ENCODE results near the gene ANKS3. TPM values are rescaled to one million over a fixed set of nuclear protein-coding genes. Genes with fewer than 3 reads are reported as not detected.

Gene ANKS3
- total RNA-seq, 1 donor from 2014 or later, result 16.8 TPM

DNA sequence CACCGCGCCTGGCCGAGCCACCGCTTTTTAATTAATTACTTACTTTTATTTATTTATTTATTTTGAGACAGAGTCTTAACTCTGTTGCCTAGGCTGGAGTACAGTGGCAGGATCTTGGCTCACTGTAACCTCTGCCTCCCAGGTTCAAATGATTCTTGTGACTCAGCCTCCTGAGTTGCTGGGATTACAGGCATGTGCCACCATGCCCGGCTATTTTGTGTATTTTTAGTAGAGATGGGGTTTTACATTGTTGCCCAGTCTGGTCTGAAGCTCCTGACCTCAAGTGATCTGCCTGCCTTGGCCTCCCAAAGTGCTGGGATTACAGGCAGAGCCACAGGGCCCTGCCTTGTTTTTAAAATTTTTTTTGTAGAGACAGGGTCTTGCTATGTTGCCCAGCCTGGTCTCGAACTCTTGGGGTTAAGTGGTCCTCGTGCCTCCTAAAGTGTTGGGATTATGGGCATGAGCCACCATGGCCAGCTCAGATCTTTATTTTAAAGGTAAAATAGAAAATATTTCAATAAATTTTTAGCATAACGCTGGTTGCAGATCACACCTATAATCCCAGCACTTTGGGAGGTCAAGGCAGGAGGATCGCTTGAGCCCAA lies 59.0 kb downstream of the ANKS3 start:
- peak; percentile 74 for DNase-seq (ENCODE audit: low read depth)
- H3K36me3 ChIP-seq (ENCODE audit: control insufficient read depth, insufficient read depth, low read length), result peaks cover 24% of the 10 kb centered on the region
- TF ChIP-seq, protein P1, sequence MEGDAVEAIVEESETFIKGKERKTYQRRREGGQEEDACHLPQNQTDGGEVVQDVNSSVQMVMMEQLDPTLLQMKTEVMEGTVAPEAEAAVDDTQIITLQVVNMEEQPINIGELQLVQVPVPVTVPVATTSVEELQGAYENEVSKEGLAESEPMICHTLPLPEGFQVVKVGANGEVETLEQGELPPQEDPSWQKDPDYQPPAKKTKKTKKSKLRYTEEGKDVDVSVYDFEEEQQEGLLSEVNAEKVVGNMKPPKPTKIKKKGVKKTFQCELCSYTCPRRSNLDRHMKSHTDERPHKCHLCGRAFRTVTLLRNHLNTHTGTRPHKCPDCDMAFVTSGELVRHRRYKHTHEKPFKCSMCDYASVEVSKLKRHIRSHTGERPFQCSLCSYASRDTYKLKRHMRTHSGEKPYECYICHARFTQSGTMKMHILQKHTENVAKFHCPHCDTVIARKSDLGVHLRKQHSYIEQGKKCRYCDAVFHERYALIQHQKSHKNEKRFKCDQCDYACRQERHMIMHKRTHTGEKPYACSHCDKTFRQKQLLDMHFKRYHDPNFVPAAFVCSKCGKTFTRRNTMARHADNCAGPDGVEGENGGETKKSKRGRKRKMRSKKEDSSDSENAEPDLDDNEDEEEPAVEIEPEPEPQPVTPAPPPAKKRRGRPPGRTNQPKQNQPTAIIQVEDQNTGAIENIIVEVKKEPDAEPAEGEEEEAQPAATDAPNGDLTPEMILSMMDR (IDR thresholded peaks at IDR 0.05; ENCODE audit: insufficient read depth, low read length, severe bottlenecking), result no peak
- H3K4me3 ChIP-seq (ENCODE audit: low read depth, low read length), result no peak overlapping the region
- H3K27me3 ChIP-seq (ENCODE audit: control insufficient read depth, insufficient read depth, low read length), result no peaks in the 10 kb centered on the region
- no peak for FAIRE-seq

DNA sequence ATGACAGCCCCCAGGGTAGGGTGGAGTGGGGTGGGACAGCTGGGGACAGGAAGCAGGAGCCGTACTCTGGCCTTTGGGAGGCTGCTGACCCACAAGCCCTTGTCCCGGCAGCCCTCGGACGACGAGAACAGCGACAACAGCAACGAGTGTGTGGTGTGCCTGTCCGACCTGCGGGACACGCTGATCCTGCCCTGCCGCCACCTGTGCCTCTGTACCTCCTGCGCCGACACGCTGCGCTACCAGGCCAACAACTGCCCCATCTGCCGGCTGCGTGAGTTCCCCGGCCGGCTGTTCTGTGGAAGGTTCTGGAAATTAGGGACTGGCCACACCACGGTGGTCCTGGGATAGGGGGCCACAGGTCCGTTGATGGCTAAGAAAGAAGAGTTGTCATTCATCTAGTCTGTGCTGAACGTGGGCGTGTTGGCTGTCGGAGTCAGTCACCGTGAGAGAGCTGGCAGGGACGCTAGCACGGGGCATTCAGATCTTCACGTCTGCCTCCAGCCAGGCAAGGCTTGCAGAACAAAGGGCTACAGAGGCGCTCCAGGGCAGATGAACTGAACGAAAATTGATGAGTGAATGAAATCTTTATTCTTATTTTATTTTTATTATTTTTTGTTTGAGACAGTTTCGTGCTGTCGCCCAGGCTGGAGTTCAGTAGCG lies 60.6 kb downstream of the ANKS3 start:
- no peak for FAIRE-seq
- no peaks in the 10 kb centered on the region for H3K27me3 ChIP-seq (ENCODE audit: control insufficient read depth, insufficient read depth, low read length)
- TF ChIP-seq, protein P1 (IDR thresholded peaks at IDR 0.05; ENCODE audit: insufficient read depth, low read length, severe bottlenecking), result no peak

DNA sequence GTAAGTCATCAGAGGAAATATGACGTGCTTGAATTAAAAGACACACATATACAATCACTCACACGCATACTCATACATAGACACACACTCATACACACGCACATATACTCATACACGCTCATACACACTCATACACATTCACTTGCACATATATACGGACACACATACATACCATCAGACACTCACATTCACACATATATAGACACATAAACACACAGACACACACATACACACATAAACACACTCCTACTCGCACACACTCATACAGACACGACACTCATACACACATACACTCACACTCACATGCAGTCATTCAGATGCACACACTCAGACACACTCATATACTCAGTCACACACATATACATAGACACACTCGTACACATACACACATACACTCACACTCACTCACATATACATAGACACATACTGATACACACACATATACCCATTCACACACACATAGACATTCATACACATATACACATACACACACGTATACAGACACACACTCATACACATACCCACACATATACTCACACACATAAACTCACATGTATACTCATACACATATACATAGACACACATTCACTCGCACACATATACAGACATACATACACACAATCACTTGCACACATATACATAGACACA lies 65.6 kb downstream of the ANKS3 start:
- TF ChIP-seq, protein P1 (IDR thresholded peaks at IDR 0.05; ENCODE audit: insufficient read depth, low read length, severe bottlenecking), result no peak
- no peak overlapping the region for H3K4me3 ChIP-seq (ENCODE audit: low read depth, low read length)
- H3K27me3 ChIP-seq (ENCODE audit: control insufficient read depth, insufficient read depth, low read length), result no peaks in the 10 kb centered on the region
- H3K36me3 ChIP-seq (ENCODE audit: control insufficient read depth, insufficient read depth, low read length), result peaks cover 32% of the 10 kb centered on the region
- no peak for DNase-seq (ENCODE audit: low read depth)
- no peak for FAIRE-seq

More for the DNA sequence above, 60.6 kb downstream of the ANKS3 start:
- H3K4me3 ChIP-seq (ENCODE audit: low read depth, low read length), result no peak overlapping the region
- no peak for DNase-seq (ENCODE audit: low read depth)
- peaks cover 24% of the 10 kb centered on the region for H3K36me3 ChIP-seq (ENCODE audit: control insufficient read depth, insufficient read depth, low read length)

DNA sequence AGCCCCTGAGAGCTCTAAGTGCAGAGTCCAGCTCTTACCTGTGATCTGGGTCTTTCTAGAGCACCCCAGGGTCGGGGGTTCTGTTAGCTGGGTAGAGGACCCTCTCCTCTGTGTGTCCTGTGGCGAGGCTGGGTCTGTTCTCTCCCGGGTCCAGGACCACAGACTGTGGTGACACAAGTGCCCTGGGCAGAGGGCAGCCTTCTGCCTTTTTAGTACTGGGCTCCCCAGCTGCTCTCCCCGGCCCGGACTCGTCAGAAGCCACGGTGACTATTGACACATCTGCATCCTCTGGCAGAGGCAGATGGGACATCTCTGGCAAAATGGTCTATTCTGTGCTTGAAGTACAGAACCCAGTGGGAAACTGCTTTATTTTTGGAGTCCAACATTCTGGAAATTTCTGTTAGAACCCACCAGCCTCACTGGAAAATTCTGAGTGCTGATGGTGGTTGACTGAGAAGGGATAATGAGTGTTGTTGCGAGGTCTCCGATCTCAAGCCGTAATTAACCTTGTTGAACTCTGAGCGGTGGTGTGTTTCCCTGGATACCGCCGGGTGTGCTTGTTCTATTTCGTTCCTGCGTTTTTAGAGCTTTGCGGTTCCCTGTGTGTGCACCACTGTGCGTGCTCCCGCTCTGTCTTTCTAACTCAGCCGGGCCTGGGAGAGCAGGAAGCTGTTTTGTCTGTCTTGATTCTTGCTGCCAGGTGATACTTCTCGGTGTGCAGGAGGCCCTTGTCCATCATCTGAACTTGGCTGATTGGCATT lies 66.7 kb downstream of the ANKS3 start:
- TF ChIP-seq, protein P1 (IDR thresholded peaks at IDR 0.05; ENCODE audit: insufficient read depth, low read length, severe bottlenecking), result no peak
- Histone ChIP-seq H3K4me3 (ENCODE audit: low read depth, low read length) (no peak overlapping the region), H3K27me3 (ENCODE audit: control insufficient read depth, insufficient read depth, low read length) (no peaks in the 10 kb centered on the region), H3K36me3 (ENCODE audit: control insufficient read depth, insufficient read depth, low read length) (peaks cover 28% of the 10 kb centered on the region)
- FAIRE-seq (no peak), DNase-seq (ENCODE audit: low read depth) (no peak)

DNA sequence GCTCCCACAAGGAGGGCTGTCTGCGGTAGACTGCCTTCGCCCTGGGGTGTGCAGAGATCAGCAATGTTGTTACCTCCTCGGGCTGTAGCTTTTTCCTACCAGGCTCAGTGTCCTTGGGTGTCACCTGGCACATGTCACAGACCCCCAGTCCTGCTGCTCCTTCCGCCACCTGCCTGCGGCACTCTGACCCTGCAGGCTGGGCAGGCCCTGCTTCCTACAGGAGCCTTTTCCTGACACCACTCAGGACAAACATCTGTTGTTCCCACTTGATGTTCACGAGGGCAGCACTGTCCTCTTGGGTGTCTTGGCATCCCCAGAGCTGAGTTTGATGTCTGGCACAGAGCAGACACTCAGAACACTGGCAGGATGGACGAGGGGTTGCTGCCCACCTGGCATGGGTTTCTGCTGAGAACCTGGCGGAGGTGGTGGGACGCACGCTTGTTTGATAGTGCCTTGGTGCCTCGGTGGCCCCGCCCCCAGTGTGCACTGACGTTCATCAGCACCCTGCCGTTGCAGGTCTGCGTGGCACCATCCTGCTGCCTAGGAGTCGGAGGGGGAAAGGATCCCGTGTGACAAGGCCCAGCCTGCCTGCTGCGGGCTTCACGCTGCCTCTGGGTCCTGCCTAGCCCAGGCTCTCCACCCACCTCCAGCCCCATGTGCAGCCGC lies 67.4 kb downstream of the ANKS3 start:
- H3K36me3 ChIP-seq (ENCODE audit: control insufficient read depth, insufficient read depth, low read length), result peaks cover 26% of the 10 kb centered on the region
- FAIRE-seq (no peak), DNase-seq (ENCODE audit: low read depth) (no peak)
- TF ChIP-seq, protein P1 (IDR thresholded peaks at IDR 0.05; ENCODE audit: insufficient read depth, low read length, severe bottlenecking), result no peak
- H3K4me3 ChIP-seq (ENCODE audit: low read depth, low read length), result no peak overlapping the region
- H3K27me3 ChIP-seq (ENCODE audit: control insufficient read depth, insufficient read depth, low read length), result no peaks in the 10 kb centered on the region
